PC-3 (cell line): ENCODE data around the gene ADAMTS3. TPM values are rescaled to one million over a fixed set of nuclear protein-coding genes. Genes with fewer than 3 reads are reported as not detected.

Experiments used
- ATAC-seq: fragments of 200-7000 bp; cut with Tn5 transposase; 2 replicates; pipeline ENCODE4 v1.9.1; 2020; ENCODE audit warnings: mild to moderate bottlenecking, moderate library complexity
- BruUV-seq: library from RNA; stranded (reverse); fragments of 400-500 nt; replicated peaks from 2 replicates; lab custom pipeline; 2021; lab: Mats Ljungman, UMichigan
- CTCF ChIA-PET: fragments of 300-600 bp; sonication (Branson Sonifier 250); formaldehyde crosslinking; loops from one replicate; lab custom pipeline; 2022; ENCODE audit warnings: antibody characterized with exemption; lab: Charles Lee
- POLR2A ChIA-PET: fragments of 300-600 bp; sonication (Branson Sonifier 250); formaldehyde crosslinking; loops from one replicate; lab custom pipeline; 2022; ENCODE audit warnings: antibody characterized with exemption; ENCODE audit not compliant: unreplicated experiment; lab: Charles Lee
- DNase-seq: peaks from one replicate; pipeline ENCODE4 v3.0.0-alpha.2; 2015
- H2AFZ ChIP-seq: fragments of 300-600 bp; sonication (generic); 2 replicates; pipeline ENCODE4 v1.6.0; 2016; ENCODE audit warnings: antibody characterized with exemption, low read length
- H3F3A ChIP-seq: fragments of 300-600 bp; sonication (generic); one replicate; pipeline ENCODE4 v1.6.0; 2017; ENCODE audit warnings: antibody characterized with exemption, low read length, control low read depth, mild to moderate bottlenecking; ENCODE audit not compliant: unreplicated experiment
- H3K27ac ChIP-seq: fragments of 300-600 bp; sonication (generic); 2 replicates; pipeline ENCODE4 v1.5.1; 2016; ENCODE audit warnings: mild to moderate bottlenecking, low read length
- H3K27me3 ChIP-seq: fragments of 300-600 bp; sonication (generic); 2 replicates; pipeline ENCODE4 v1.6.1; 2016; ENCODE audit warnings: low read length, mixed read lengths
- H3K36me3 ChIP-seq: fragments of 300-600 bp; sonication (generic); 2 replicates; pipeline ENCODE4 v1.6.1; 2016; ENCODE audit warnings: low read depth, mixed run types, low read length, mixed read lengths
- H3K4me1 ChIP-seq: fragments of 300-600 bp; sonication (generic); 2 replicates; pipeline ENCODE4 v1.5.1; 2016; ENCODE audit warnings: low read length; ENCODE audit not compliant: insufficient read depth
- H3K4me2 ChIP-seq: fragments of 300-600 bp; sonication (generic); 2 replicates; pipeline ENCODE4 v1.6.0; 2016; ENCODE audit warnings: low read length
- H3K4me3 ChIP-seq: fragments of 300-600 bp; sonication (generic); 2 replicates; pipeline ENCODE4 v1.5.1; 2016; ENCODE audit warnings: mild to moderate bottlenecking, low read length, mixed read lengths
- H3K79me2 ChIP-seq: fragments of 300-600 bp; sonication (generic); 2 replicates; pipeline ENCODE4 v1.6.1; 2017; ENCODE audit warnings: low read length, mixed read lengths
- H3K9ac ChIP-seq: fragments of 300-600 bp; sonication (generic); 2 replicates; pipeline ENCODE4 v1.6.0; 2016; ENCODE audit warnings: mild to moderate bottlenecking, low read length
- H3K9me2 ChIP-seq: fragments of 300-600 bp; sonication (generic); replicated peaks from 2 replicates; pipeline ENCODE4 v1.6.1; 2016; ENCODE audit warnings: mixed run types, low read length, mixed read lengths
- H3K9me3 ChIP-seq: fragments of 300-600 bp; sonication (generic); 2 replicates; pipeline ENCODE4 v1.6.1; 2016; ENCODE audit warnings: low read length, mixed read lengths
- H4K20me1 ChIP-seq: fragments of 300-600 bp; sonication (generic); 2 replicates; pipeline ENCODE4 v1.6.1; 2016; ENCODE audit warnings: low read length, mixed read lengths
- EZH2 ChIP-seq: fragments of 300-600 bp; sonication (generic); IDR thresholded peaks from one replicate; pipeline ENCODE4 v1.6.1; 2017; ENCODE audit warnings: antibody characterized with exemption, mild to moderate bottlenecking, low read length; ENCODE audit not compliant: unreplicated experiment
- EZH2phosphoT487 ChIP-seq: fragments of 300-600 bp; sonication (generic); IDR thresholded peaks from 2 replicates; pipeline ENCODE4 v1.6.1; 2018; ENCODE audit warnings: mild to moderate bottlenecking, antibody characterized with exemption, low read length, borderline replicate concordance
- intact Hi-C: fragments of 100-400 bp; cut with micrococcal nuclease; formaldehyde crosslinking; loops from 2 replicates; pipeline ENCODE4 v1.9.0; 2023
- total RNA-seq: library from RNA; depleted of rRNA; stranded (reverse); fragments of >200 nt; gene quantifications from 2 replicates; pipeline ENCODE4 v1.2.3, GENCODE V29; 2014
- TF ChIP-seq, protein P1 (sequence below): fragments of 300-600 bp; sonication (generic); conservative IDR thresholded peaks from 2 replicates; pipeline ENCODE4 v1.5.1; 2017; ENCODE audit warnings: antibody characterized with exemption, low read depth, mild to moderate bottlenecking, low read length

Gene ADAMTS3
- total RNA-seq, 1 experiment from 2014 or later, result 3.5 TPM

DNA sequence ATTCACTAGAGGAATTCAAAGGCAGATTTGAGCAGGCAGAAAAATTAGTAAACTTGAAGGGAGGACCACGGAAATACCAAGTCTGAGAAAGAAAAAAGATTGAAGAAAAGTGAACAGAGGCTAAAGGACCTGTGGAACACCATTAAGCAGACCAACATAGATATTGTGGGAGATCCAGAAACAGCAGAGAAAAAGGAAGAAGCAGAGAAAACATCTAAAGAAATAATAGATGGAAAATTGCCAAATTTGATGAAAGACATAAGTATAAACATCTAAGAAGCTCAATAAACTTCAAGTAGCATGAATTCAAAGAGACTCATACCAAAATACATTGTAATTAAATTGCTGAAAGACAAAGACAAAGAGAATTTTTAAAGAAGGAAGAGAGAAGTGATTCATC lies 31.0 kb downstream of the ADAMTS3 start:
- no peak overlapping the region for H3K4me3 ChIP-seq
- no peaks in the 10 kb centered on the region for H3K27me3 ChIP-seq
- no peaks in the 10 kb centered on the region for H3K36me3 ChIP-seq
- no peaks in the 10 kb centered on the region for H4K20me1 ChIP-seq
- TF ChIP-seq EZH2phosphoT487 (no peak), EZH2 (no peak)
- TF ChIP-seq, protein P1, sequence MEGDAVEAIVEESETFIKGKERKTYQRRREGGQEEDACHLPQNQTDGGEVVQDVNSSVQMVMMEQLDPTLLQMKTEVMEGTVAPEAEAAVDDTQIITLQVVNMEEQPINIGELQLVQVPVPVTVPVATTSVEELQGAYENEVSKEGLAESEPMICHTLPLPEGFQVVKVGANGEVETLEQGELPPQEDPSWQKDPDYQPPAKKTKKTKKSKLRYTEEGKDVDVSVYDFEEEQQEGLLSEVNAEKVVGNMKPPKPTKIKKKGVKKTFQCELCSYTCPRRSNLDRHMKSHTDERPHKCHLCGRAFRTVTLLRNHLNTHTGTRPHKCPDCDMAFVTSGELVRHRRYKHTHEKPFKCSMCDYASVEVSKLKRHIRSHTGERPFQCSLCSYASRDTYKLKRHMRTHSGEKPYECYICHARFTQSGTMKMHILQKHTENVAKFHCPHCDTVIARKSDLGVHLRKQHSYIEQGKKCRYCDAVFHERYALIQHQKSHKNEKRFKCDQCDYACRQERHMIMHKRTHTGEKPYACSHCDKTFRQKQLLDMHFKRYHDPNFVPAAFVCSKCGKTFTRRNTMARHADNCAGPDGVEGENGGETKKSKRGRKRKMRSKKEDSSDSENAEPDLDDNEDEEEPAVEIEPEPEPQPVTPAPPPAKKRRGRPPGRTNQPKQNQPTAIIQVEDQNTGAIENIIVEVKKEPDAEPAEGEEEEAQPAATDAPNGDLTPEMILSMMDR, result no peak
- no peak overlapping the region for H3K27ac ChIP-seq
- intact Hi-C loops, result no loop called here
- POLR2A ChIA-PET, result no interaction called here
- no peak overlapping the region for H3K9ac ChIP-seq
- CTCF ChIA-PET, result no interaction called here
- H3K4me1 ChIP-seq, result no peaks in the 10 kb centered on the region
- H3K9me3 ChIP-seq, result no peaks in the 10 kb centered on the region
- DNase-seq, result no peak
- H3K79me2 ChIP-seq, result no peaks in the 10 kb centered on the region
- H3K4me2 ChIP-seq, result no peak overlapping the region
- no peaks in the 10 kb centered on the region for H3K9me2 ChIP-seq
- H2AFZ ChIP-seq, result no peak overlapping the region
- no peak for ATAC-seq
- no peaks in the 10 kb centered on the region for H3F3A ChIP-seq
- no TSS peak for BruUV-seq

DNA sequence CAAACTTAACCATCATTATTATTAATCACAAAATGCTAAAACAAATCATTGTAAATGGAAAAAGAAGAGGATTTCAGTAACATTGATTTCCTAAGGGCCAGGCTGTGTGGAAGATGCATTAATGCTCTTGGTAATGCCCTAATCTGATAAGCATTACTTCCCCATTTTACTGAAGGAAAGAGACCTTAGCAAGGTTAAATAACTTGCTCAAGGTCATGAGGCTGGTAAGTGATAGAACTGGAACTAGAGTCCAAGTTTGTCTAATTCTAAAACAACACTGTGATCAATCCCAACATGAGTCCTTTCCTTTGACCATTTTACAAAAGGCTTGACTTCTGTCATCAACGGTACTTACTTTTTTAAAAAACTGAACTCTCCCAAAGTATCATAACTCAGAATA lies 32.6 kb downstream of the ADAMTS3 start:
- TF ChIP-seq EZH2, result no peak
- TF ChIP-seq, protein P1, result no peak
- no peak for TF ChIP-seq EZH2phosphoT487
- Histone ChIP-seq H3F3A (no peaks in the 10 kb centered on the region), H3K9me2 (no peaks in the 10 kb centered on the region), H2AFZ (no peak overlapping the region), H3K4me2 (no peak overlapping the region), H3K4me3 (no peak overlapping the region), H4K20me1 (no peaks in the 10 kb centered on the region), H3K4me1 (no peaks in the 10 kb centered on the region), H3K9ac (no peak overlapping the region), H3K79me2 (no peaks in the 10 kb centered on the region), H3K27ac (no peak overlapping the region), H3K36me3 (no peaks in the 10 kb centered on the region), H3K9me3 (no peaks in the 10 kb centered on the region), H3K27me3 (no peaks in the 10 kb centered on the region)
- ChIA-PET CTCF (no interaction called here), POLR2A (no interaction called here)
- DNase-seq (no peak), ATAC-seq (no peak)
- no TSS peak for BruUV-seq
- intact Hi-C loops, result no loop called here

DNA sequence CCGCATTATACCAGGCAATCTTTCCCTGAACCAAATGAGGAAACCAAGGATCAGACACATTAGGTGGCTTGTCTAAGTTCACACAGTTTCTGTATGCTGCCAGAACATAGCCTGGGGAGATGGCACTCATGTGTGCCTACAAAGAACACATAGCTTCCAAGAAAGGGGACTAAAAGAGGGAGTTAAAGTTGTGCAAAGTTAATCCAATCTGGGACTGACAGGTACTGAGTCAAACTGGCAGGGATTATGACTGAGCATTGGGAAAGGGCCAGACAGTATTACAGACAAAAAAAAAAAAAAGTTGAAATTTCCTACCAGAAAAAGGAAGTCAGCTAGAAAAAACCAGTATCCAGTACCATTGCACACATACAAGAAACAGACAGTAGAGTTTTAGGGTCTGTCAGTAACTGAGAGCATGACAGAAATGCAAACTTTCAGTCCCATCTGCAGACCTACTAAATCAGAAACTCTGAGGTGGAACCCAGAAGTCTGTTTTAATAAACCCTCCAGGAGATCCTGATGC lies 37.2 kb downstream of the ADAMTS3 start:
- Histone ChIP-seq H3K9me3 (no peaks in the 10 kb centered on the region), H4K20me1 (no peaks in the 10 kb centered on the region), H3K4me1 (no peaks in the 10 kb centered on the region), H3K79me2 (no peaks in the 10 kb centered on the region), H3F3A (no peaks in the 10 kb centered on the region), H2AFZ (no peak overlapping the region), H3K4me3 (no peak overlapping the region), H3K9ac (no peak overlapping the region), H3K4me2 (no peak overlapping the region), H3K27ac (no peak overlapping the region), H3K9me2 (no peaks in the 10 kb centered on the region), H3K27me3 (no peaks in the 10 kb centered on the region), H3K36me3 (no peaks in the 10 kb centered on the region)
- TF ChIP-seq EZH2phosphoT487 (no peak), EZH2 (no peak)
- TF ChIP-seq, protein P1, result no peak
- DNase-seq, result no peak
- ChIA-PET CTCF (no interaction called here), POLR2A (no interaction called here)
- ATAC-seq, result no peak
- intact Hi-C loops, result no loop called here
- BruUV-seq, result no TSS peak
